GM12874 (cell line): ENCODE data around the gene PPP2R3B.

Source experiments
- CTCF ChIP-seq: IDR thresholded peaks from 2 replicates; pipeline ENCODE4 v1.5.1; 2011; ENCODE audit warnings: low read depth, mild to moderate bottlenecking, control low read depth, low read length, moderate library complexity; ENCODE audit not compliant: insufficient read depth

PPP2R3B gene

GRCh38 chrX:287670-288069 is 99.0 kb downstream of the PPP2R3B start:
- no peak for TF ChIP-seq CTCF

GRCh38 chrX:285076-285677 is 101.5 kb downstream of the PPP2R3B start:
- TF ChIP-seq CTCF = no peak
